Stimulated activated CD4-positive, alpha-beta T cell treated with anti-CD3 and anti-CD28 coated beads, TNF-alpha, amount 100 ng/mL, for 1 hour (primary cell): ENCODE results near the gene SUPT3H.
"Not testable (repeated sequence)": the region's sequence is repeated elsewhere in the genome, so short reads cannot be mapped to it uniquely, and the experiment has no call there.

Source experiments
- DNase-seq, 3 donors: peaks; one replicate each; pipeline ENCODE4 v3.0.0-alpha.2; 2020; ENCODE audit warnings: low read depth in 3 of 3, low spot score in 1 of 3

SUPT3H gene

GRCh38 chr6:44918671-44919296 is 458.9 kb downstream of the SUPT3H start:
- DNase-seq, result no peak

- no peak for DNase-seq
These were observed 460.3 kb downstream of the SUPT3H start for GRCh38 chr6:44917430-44917829.

- DNase-seq, result no peak
These were observed 462.6 kb downstream of the SUPT3H start for GRCh38 chr6:44915111-44915510.

- no peak for DNase-seq
These were observed 463.6 kb downstream of the SUPT3H start for GRCh38 chr6:44914141-44914540.

GRCh38 chr6:44906761-44907160 is 471.0 kb downstream of the SUPT3H start:
- no peak for DNase-seq

- not testable (repeated sequence) for DNase-seq
These were observed 477.4 kb downstream of the SUPT3H start for GRCh38 chr6:44900358-44900757.

- no peak for DNase-seq
These were observed 479.3 kb downstream of the SUPT3H start for GRCh38 chr6:44898296-44898930.

GRCh38 chr6:44897316-44897715 is 480.4 kb downstream of the SUPT3H start:
- DNase-seq, result no peak

GRCh38 chr6:44896701-44897100 is 481.0 kb downstream of the SUPT3H start:
- DNase-seq, result no peak

- DNase-seq, result no peak
These were observed 485.2 kb downstream of the SUPT3H start for GRCh38 chr6:44892579-44892978.

- DNase-seq, result not testable (repeated sequence)
These were observed 498.7 kb downstream of the SUPT3H start for GRCh38 chr6:44879071-44879470.

- not testable (repeated sequence) for DNase-seq
These were observed 501.1 kb downstream of the SUPT3H start for GRCh38 chr6:44876638-44877037.

GRCh38 chr6:44869321-44869897 is 508.3 kb downstream of the SUPT3H start:
- DNase-seq, result no peak

- DNase-seq, result no peak
These were observed 508.8 kb downstream of the SUPT3H start for GRCh38 chr6:44868910-44869309.

GRCh38 chr6:44868335-44868668 is 509.4 kb downstream of the SUPT3H start:
- no peak for DNase-seq

- no peak for DNase-seq
These were observed 510.0 kb downstream of the SUPT3H start for GRCh38 chr6:44867571-44868334.

GRCh38 chr6:44865184-44865583 is 512.5 kb downstream of the SUPT3H start:
- not testable (repeated sequence) for DNase-seq

GRCh38 chr6:44859901-44860410 is 517.8 kb downstream of the SUPT3H start:
- no peak for DNase-seq

- DNase-seq, result no peak
These were observed 518.7 kb downstream of the SUPT3H start for GRCh38 chr6:44858998-44859397.

GRCh38 chr6:44856479-44856878 is 521.3 kb downstream of the SUPT3H start:
- no peak for DNase-seq

- no peak for DNase-seq
These were observed 521.9 kb downstream of the SUPT3H start for GRCh38 chr6:44855562-44856411.
